GOT3 (cell line): ENCODE measurements around the gene P2RY8.

Source experiments
- DNase-seq: peaks from one replicate; lab custom pipeline; 2025; ENCODE audit warnings: mixed read lengths; lab: John Stamatoyannopoulos, UW

Gene P2RY8

DNA sequence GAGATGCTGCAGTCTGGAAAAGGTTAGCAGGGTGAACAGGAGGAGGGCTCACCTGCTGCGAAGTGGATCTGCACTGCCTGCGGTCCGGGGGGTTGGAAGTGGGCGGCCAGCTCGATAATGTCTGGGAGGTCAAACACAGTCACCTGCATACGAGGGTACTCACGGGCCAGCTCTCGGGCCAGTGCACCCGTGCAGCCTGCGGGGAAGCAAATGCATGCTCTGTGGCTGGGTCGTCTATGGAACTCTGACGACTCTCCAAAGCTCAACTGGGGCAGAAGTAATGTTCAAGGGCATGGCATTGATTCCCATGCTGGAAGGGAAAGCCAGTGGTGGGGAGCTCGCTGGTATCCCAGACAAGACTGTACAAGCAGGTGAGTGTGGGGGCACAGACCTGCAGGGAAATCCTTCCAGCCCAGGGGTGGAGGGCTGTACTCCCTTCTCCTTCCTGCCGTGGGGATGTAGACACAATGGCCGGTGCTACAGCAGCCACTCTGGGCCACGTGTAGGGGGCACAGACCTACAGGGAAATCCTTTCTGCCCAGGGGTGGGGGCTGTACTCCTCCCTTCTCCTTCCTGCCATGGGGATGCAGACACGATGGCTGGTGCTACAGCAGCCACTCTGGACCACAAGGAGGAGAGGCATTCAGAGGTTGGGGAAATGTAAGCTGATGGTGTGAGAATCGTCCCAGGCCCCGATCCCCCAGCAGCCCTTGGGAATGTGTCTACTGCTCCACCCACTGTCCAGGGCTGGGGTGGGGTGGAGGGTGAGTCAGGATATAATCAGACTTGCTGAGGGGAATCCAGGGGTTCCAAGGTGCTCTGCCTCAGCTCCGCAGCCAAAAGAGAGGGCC, 118.8 kb downstream of the P2RY8 start:
- no peak for DNase-seq

DNA sequence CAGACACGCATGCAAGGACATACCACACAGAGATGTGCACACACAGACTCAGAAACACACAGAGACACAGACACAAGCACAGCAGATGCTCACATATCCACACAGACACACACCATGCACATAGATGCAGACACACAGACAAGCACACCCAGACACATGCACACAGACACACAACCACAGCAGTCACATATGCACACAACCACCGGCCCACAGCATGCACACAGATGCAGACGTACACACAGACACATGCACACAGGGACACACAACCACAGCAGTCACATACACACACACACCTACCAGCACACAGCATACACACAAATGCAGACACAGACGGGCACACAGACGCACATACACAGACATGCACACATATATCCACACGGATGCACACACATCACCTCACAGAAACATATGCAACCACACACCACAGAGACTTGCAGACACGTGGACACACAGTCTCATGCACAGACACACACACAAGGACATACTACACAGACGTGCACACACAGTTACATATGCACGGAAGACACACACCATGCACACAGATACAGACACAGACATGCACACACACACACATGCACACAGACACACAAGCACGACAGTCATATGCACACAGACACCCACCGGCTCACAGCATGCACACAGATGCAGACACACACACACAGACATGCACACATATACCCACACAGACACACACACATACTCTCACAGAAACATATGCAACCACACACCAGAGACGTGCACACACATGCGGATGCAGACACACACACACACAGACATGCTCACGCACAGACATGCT, 119.8 kb downstream of the P2RY8 start:
- no peak for DNase-seq

DNA sequence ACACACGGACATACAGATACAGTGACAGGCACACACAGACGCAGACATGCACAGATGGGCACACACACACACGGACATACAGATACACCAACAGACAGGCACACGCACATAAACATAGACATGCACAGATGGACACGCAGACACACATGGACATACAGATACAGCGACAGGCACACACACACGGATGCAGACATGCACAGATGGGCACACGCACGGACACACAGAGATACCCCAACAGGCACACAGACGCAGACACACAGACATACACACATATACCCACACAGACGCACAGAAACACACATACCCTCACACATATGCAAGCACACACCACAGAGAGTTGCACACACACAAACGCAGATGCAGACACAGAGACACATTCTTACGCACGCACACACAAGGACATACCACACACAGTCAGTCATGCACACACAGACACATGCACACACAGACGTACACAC, 120.6 kb downstream of the P2RY8 start:
- no peak for DNase-seq
